Activated naive CD4-positive, alpha-beta T cell treated with anti-CD3 and anti-CD28 coated beads, Interleukin-2, amount 10 ng/mL, durations not matched to agents 7 days and 5 days (primary cell): ENCODE results near the gene ZMYND8.
A peak's percentile ranks its signal among the peaks of the same experiment; 100 is the strongest.
"Not testable (repeated sequence)": the region's sequence is repeated elsewhere in the genome, so short reads cannot be mapped to it uniquely, and the experiment has no call there.

Experiments used
- CTCF ChIA-PET: fragments of 350-600 bp; sonication (Branson Sonifier 250); formaldehyde crosslinking; loops from one replicate; lab custom pipeline; 2021; ENCODE audit warnings: antibody characterized with exemption; lab: Charles Lee
- DNase-seq: peaks from one replicate; pipeline ENCODE4 v3.0.0-alpha.2; 2020
- H3K27ac Mint-ChIP-seq: one replicate; pipeline ENCODE4 v1.8.0; 2021; ENCODE audit warnings: mild to moderate bottlenecking, moderate library complexity, mixed read lengths
- H3K27me3 Mint-ChIP-seq: one replicate; pipeline ENCODE4 v1.8.0; 2021; ENCODE audit warnings: mild to moderate bottlenecking, mixed read lengths
- H3K36me3 Mint-ChIP-seq: one replicate; pipeline ENCODE4 v1.8.0; 2021; ENCODE audit warnings: mixed read lengths
- H3K4me1 Mint-ChIP-seq: one replicate; pipeline ENCODE4 v1.8.0; 2021; ENCODE audit warnings: mixed read lengths
- H3K4me3 Mint-ChIP-seq: one replicate; pipeline ENCODE4 v1.8.0; 2021; ENCODE audit warnings: mild to moderate bottlenecking, moderate library complexity, mixed read lengths
- H3K9me3 Mint-ChIP-seq: one replicate; pipeline ENCODE4 v1.8.0; 2021; ENCODE audit warnings: mixed read lengths

The ZMYND8 gene

GRCh38 chr20:47281376-47281775 is 75.1 kb downstream of the ZMYND8 start:
- CTCF ChIA-PET = interaction anchor here (0.9 to 4.4 kb wide), 3 partner anchors 8 to 102 kb away, joined by 3 to 17 read pairs (median 6); no protein-coding TSS in a partner anchor
- H3K9me3 Mint-ChIP-seq = no peaks in the 10 kb centered on the region
- no peak overlapping the region for H3K27ac Mint-ChIP-seq
- no peaks in the 10 kb centered on the region for H3K27me3 Mint-ChIP-seq
- no peak for DNase-seq
- no peak overlapping the region for H3K4me3 Mint-ChIP-seq
- peaks cover 70% of the 10 kb centered on the region for H3K36me3 Mint-ChIP-seq
- H3K4me1 Mint-ChIP-seq = no peaks in the 10 kb centered on the region

GRCh38 chr20:47280668-47281067 is 75.8 kb downstream of the ZMYND8 start:
- Mint-ChIP-seq H3K4me1 (no peaks in the 10 kb centered on the region), H3K9me3 (no peaks in the 10 kb centered on the region), H3K36me3 (peaks cover 76% of the 10 kb centered on the region), H3K27ac (no peak overlapping the region), H3K27me3 (no peaks in the 10 kb centered on the region), H3K4me3 (no peak overlapping the region)
- CTCF ChIA-PET = interaction anchor here (4.4 kb wide), 1 partner anchor 103 kb away, joined by 17 read pairs; no protein-coding TSS in a partner anchor
- DNase-seq = no peak

- no peak overlapping the region for H3K27ac Mint-ChIP-seq
- no peak overlapping the region for H3K4me3 Mint-ChIP-seq
- no peaks in the 10 kb centered on the region for H3K27me3 Mint-ChIP-seq
- peaks cover 4% of the 10 kb centered on the region for H3K4me1 Mint-ChIP-seq
- peaks cover 77% of the 10 kb centered on the region for H3K36me3 Mint-ChIP-seq
- no peaks in the 10 kb centered on the region for H3K9me3 Mint-ChIP-seq
- CTCF ChIA-PET = interaction anchor here (0.5 to 4.4 kb wide), 3 partner anchors 9 to 104 kb away, joined by 4 to 17 read pairs (median 4); no protein-coding TSS in a partner anchor
- DNase-seq = no peak
Observed at GRCh38 chr20:47280228-47280627, 76.3 kb downstream of the ZMYND8 start.

GRCh38 chr20:47278907-47279348 is 77.6 kb downstream of the ZMYND8 start:
- DNase-seq = no peak
- CTCF ChIA-PET = interaction anchor here (0.8 to 4.4 kb wide), 3 partner anchors 8 to 226 kb away, joined by 4 to 17 read pairs (median 4); no protein-coding TSS in a partner anchor
- no peaks in the 10 kb centered on the region for H3K9me3 Mint-ChIP-seq
- peaks cover 71% of the 10 kb centered on the region for H3K36me3 Mint-ChIP-seq
- H3K27ac Mint-ChIP-seq = no peak overlapping the region
- no peaks in the 10 kb centered on the region for H3K27me3 Mint-ChIP-seq
- no peak overlapping the region for H3K4me3 Mint-ChIP-seq
- H3K4me1 Mint-ChIP-seq = peaks cover 14% of the 10 kb centered on the region

- not testable (repeated sequence) for H3K27ac Mint-ChIP-seq, DNase-seq, H3K9me3 Mint-ChIP-seq, H3K4me3 Mint-ChIP-seq, H3K27me3 Mint-ChIP-seq
- peaks cover 24% of the 10 kb centered on the region for H3K4me1 Mint-ChIP-seq
- CTCF ChIA-PET = interaction anchor here (1.0 kb wide), 1 partner anchor 106 kb away, joined by 4 read pairs; no protein-coding TSS in a partner anchor
- peaks cover 63% of the 10 kb centered on the region for H3K36me3 Mint-ChIP-seq
Observed at GRCh38 chr20:47277535-47277872, 79.0 kb downstream of the ZMYND8 start.

- Mint-ChIP-seq H3K4me1 (peaks cover 24% of the 10 kb centered on the region), H3K4me3 (no peak overlapping the region), H3K27ac (no peak overlapping the region), H3K27me3 (no peaks in the 10 kb centered on the region), H3K36me3 (peaks cover 60% of the 10 kb centered on the region), H3K9me3 (no peaks in the 10 kb centered on the region)
- CTCF ChIA-PET = interaction anchor here (1.0 kb wide), 1 partner anchor 107 kb away, joined by 4 read pairs; no protein-coding TSS in a partner anchor
- DNase-seq = no peak
Observed at GRCh38 chr20:47276851-47277534, 79.5 kb downstream of the ZMYND8 start.

GRCh38 chr20:47276251-47276650 is 80.2 kb downstream of the ZMYND8 start:
- H3K27ac Mint-ChIP-seq = no peak overlapping the region
- H3K4me1 Mint-ChIP-seq = peaks cover 24% of the 10 kb centered on the region
- H3K36me3 Mint-ChIP-seq = peaks cover 54% of the 10 kb centered on the region
- H3K27me3 Mint-ChIP-seq = no peaks in the 10 kb centered on the region
- no peak overlapping the region for H3K4me3 Mint-ChIP-seq
- no peaks in the 10 kb centered on the region for H3K9me3 Mint-ChIP-seq
- CTCF ChIA-PET = interaction anchor here (1.2 to 6.7 kb wide), 2 partner anchors 105 to 345 kb away, joined by 3 to 403 read pairs; no protein-coding TSS in a partner anchor
- no peak for DNase-seq

- CTCF ChIA-PET = interaction anchor here (1.1 to 6.7 kb wide), 5 partner anchors 77 to 345 kb away, joined by 3 to 403 read pairs (median 29); no protein-coding TSS in a partner anchor
- Mint-ChIP-seq H3K27me3 (no peaks in the 10 kb centered on the region), H3K27ac (no peak overlapping the region), H3K36me3 (peaks cover 48% of the 10 kb centered on the region), H3K4me1 (peaks cover 24% of the 10 kb centered on the region), H3K4me3 (no peak overlapping the region), H3K9me3 (no peaks in the 10 kb centered on the region)
- no peak for DNase-seq
Observed at GRCh38 chr20:47275548-47275947, 81.0 kb downstream of the ZMYND8 start.

GRCh38 chr20:47274401-47275108 is 81.9 kb downstream of the ZMYND8 start:
- H3K27ac Mint-ChIP-seq = peak overlapping the region; percentile 82
- H3K9me3 Mint-ChIP-seq = no peaks in the 10 kb centered on the region
- peaks cover 24% of the 10 kb centered on the region for H3K4me1 Mint-ChIP-seq
- DNase-seq = no peak
- peaks cover 45% of the 10 kb centered on the region for H3K36me3 Mint-ChIP-seq
- no peak overlapping the region for H3K4me3 Mint-ChIP-seq
- CTCF ChIA-PET = interaction anchor here (0.9 to 6.7 kb wide), 15 partner anchors 11 to 346 kb away, joined by 3 to 403 read pairs (median 5); no protein-coding TSS in a partner anchor
- H3K27me3 Mint-ChIP-seq = no peaks in the 10 kb centered on the region

- CTCF ChIA-PET = interaction anchor here (0.7 to 6.7 kb wide), 34 partner anchors 8 to 350 kb away, joined by 3 to 403 read pairs (median 5); partner anchors contain the start of gene ZMYND8
- H3K4me3 Mint-ChIP-seq = no peak overlapping the region
- no peak overlapping the region for H3K27ac Mint-ChIP-seq
- no peaks in the 10 kb centered on the region for H3K27me3 Mint-ChIP-seq
- no peak for DNase-seq
- no peaks in the 10 kb centered on the region for H3K9me3 Mint-ChIP-seq
- peaks cover 46% of the 10 kb centered on the region for H3K36me3 Mint-ChIP-seq
- peaks cover 24% of the 10 kb centered on the region for H3K4me1 Mint-ChIP-seq
Observed at GRCh38 chr20:47273591-47274235, 82.8 kb downstream of the ZMYND8 start.

- no peak overlapping the region for H3K27ac Mint-ChIP-seq
- no peak overlapping the region for H3K4me3 Mint-ChIP-seq
Observed at GRCh38 chr20:47272893-47273590, 83.5 kb downstream of the ZMYND8 start.

GRCh38 chr20:47271046-47271615 is 85.4 kb downstream of the ZMYND8 start:
- no peak overlapping the region for H3K4me3 Mint-ChIP-seq
- peaks cover 40% of the 10 kb centered on the region for H3K36me3 Mint-ChIP-seq

More at GRCh38 chr20:47272893-47273590, 83.5 kb downstream of the ZMYND8 start:
- DNase-seq = peak; percentile 53
- peaks cover 24% of the 10 kb centered on the region for H3K4me1 Mint-ChIP-seq
- no peaks in the 10 kb centered on the region for H3K27me3 Mint-ChIP-seq
- CTCF ChIA-PET = interaction anchor here (0.7 to 6.7 kb wide), 33 partner anchors 9 to 350 kb away, joined by 3 to 403 read pairs (median 5); partner anchors contain the start of gene ZMYND8
- no peaks in the 10 kb centered on the region for H3K9me3 Mint-ChIP-seq
- peaks cover 39% of the 10 kb centered on the region for H3K36me3 Mint-ChIP-seq

More at GRCh38 chr20:47271046-47271615, 85.4 kb downstream of the ZMYND8 start:
- Mint-ChIP-seq H3K4me1 (peaks cover 37% of the 10 kb centered on the region), H3K9me3 (no peaks in the 10 kb centered on the region), H3K27me3 (no peaks in the 10 kb centered on the region), H3K27ac (peak overlapping the region; percentile 5)
- no peak for DNase-seq
- CTCF ChIA-PET = interaction anchor here (0.7 to 6.7 kb wide), 10 partner anchors 8 to 121 kb away, joined by 3 to 403 read pairs (median 4); no protein-coding TSS in a partner anchor
